KBM-7 (cell line): ENCODE results near the gene MAPK8IP3.
A peak's percentile ranks its signal among the peaks of the same experiment; 100 is the strongest.

ENCODE experiments used
- DNase-seq: peaks from one replicate; pipeline ENCODE4 v3.0.0-alpha.2; 2015
- in situ Hi-C: fragments of 300-500 bp; cut with MboI; formaldehyde crosslinking; loops from 2 replicates; pipeline ENCODE4 v1.14.3; 2020; ENCODE audit warnings: low sequenced_read_pairs, low pct_unique_long_range_greater_than_20kb, mixed read lengths

Gene MAPK8IP3

GRCh38 chr16:1769402-1770300 lies 63.7 kb downstream of the MAPK8IP3 start:
- in situ Hi-C loops, result no loop called here
- DNase-seq, result no peak

DNA sequence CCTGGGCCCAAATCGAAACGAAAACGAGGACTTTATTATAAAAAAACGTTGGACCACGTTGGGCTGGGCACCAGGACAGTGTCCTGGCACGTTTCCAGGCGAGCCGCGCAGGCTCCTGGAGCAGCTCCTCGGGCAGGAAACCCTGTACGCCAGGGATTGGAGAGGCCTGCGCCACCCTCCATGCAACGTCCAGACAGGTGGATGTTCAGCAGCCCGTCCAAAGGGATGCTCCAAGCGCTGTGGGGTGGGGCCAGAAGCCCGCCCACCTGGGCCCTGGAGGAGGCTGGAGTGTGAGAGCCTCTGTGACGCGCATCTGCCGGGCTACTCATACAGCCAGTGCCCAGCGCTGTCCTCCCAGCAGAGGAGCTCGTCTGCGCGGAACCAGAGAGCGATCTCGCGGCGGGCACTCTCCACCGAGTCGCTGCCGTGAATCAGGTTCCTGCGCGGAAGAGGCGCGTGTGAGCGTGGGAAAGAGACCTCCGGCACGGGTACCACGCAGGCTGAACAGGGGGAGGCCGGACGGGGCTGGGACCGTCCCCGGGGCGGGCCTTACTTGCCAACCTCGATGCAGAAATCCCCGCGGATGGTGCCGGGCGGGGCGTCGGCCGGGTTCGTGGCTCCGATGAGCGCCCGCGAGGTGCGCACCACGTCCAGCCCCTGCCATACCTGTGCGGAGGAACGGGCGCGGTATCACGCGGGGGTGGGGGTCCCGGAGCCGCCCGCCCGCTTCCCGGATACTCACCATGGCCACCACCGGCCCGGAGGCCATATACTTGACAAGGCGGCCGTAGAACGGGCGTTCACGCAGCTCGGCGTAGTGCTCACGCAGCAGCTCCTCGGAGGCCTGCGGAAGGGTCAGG lies 64.6 kb downstream of the MAPK8IP3 start:
- no peak for DNase-seq
- in situ Hi-C loops, result no loop called here

DNA sequence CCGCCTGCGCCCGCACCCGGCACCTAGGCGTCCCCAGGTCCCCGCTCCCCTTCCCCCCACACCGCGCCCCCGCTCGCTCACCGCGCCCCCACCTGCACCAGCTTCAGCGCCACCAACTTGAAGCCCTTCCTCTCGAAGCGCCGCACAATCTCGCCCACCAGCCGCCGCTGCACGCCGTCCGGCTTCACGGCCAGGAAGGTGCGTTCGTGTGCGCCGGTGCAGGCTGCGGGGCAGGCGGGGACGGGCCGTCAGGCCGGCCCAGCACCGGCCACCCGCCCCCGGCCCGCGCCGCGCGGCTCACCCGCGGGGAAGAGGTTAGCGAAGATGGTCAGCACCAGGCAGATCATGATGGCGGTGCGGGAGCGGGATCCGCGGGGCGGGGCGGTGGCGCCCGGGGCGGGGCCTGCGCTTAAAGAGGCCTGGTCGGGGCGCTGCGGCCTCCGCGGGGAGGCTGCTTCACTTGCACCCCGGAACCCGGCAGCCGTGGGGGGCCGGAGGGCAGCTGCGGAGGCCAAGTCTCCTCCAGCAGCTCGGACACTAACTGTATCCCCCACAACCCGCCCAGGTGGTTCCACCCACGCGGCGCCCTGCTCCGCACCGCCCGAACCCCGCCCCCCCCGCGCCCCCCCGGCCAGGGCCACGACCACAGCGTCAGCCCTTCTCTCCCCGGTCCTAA lies 65.3 kb downstream of the MAPK8IP3 start, which contains the start of gene NME3:
TSS of gene NME3 (minus strand) at position 356 of the 676 bp plus-strand sequence. CDS start at position 347, 9 bp downstream.
- DNase-seq, result peak; percentile 19

DNA sequence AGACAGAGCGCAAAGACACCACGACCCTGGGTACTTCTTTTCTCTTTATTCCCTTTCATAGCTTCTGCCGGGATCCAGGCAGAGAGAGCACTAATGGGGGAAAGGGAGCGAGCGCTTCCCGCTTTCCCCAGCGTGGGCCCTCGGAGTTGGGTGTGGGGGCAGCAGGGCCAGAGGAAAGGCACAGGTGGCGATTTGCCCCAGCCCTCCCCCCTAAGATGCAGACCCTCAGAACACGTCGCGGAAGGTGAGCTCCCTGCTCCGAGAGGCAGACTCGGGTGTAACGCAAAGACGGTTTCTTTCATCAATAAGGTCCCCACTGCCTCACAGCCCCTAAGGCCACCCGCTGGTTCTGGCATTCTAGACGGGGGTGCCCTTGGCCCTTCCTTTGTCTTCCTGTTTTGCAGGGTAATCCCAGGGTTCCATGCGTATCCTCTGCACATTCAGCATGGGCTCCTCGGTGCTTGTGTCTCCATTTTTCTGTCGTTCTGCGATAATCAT lies 65.9 kb downstream of the MAPK8IP3 start:
- DNase-seq, result peak; percentile 41
- in situ Hi-C loops, result no loop called here

More for the DNA sequence above, 65.3 kb downstream of the MAPK8IP3 start, which contains the start of gene NME3:
- in situ Hi-C loops, result no loop called here

GRCh38 chr16:1772362-1772907 lies 66.4 kb downstream of the MAPK8IP3 start, which contains the start of gene EME2:
EME2 (plus strand) TSS chr16:1772810; CDS start chr16:1773228, 418 bp downstream.
- in situ Hi-C loops, result no loop called here
- no peak for DNase-seq

DNA sequence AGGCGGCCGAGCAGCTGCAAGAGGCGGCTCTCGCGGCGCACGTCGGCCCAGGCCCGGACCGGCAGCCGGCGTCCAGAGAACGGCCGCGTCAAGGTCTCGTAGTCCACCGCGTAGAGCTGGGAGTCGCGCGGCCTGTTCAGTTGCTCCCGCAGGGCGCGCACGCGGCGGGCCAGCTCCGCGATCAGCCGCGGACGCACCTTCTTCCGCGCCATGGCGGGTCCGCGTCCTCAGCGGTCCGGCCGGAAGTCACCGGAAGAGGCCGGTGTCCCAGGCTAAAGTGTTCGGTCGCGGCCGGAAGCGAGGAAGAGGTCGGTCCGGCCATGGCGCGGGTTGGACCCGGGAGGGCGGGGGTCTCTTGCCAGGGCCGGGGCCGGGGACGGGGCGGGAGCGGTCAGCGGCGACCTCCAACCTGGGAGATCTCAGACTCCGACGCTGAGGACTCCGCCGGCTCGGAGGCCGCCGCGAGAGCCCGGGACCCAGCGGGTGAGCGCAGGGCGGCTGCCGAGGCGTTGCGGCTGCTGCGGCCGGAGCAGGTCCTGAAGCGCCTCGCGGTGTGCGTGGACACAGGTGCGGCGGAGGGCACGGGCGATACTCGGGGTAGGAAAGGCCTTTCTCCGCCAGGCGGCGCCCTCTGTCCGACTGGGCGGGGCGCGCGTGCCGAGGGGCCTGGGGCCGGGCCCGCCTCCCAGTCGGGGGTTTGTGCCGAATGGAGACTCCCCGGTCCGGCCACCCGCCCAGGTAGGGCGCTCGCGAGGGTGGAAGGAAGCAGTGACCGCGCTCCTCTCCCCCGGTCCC lies 67.1 kb downstream of the MAPK8IP3 start, which contains the start of gene MRPS34:
TSS of gene MRPS34 (minus strand) at position 227 of the 795 bp plus-strand sequence. CDS start at position 212, 15 bp downstream.
- peak; percentile 78 for DNase-seq
- in situ Hi-C loops, result no loop called here

GRCh38 chr16:1773703-1774447 lies 67.9 kb downstream of the MAPK8IP3 start:
- in situ Hi-C loops, result no loop called here
- peak; percentile 48 for DNase-seq

DNA sequence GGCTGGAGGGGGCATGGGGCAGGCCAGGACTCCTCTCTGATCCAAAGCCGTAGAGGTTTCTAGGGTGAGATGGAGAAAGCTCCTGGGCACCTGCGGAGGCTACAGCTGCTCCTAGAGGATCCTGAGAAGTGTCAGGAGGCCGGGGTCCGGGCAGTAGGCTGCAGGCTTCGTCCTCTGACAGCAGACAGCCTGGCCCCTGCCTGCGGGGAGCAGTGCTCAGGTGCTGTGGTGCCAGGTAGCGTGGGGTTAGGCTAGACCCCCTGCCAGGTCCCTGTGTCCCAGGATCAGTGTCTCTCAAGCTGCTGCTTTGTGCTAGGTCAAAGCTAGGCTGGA lies 68.4 kb downstream of the MAPK8IP3 start:
- in situ Hi-C loops, result no loop called here

GRCh38 chr16:1775006-1775845 lies 69.2 kb downstream of the MAPK8IP3 start:
- in situ Hi-C loops, result no loop called here
- DNase-seq, result no peak

More for the DNA sequence above, 68.4 kb downstream of the MAPK8IP3 start:
- DNase-seq, result no peak

DNA sequence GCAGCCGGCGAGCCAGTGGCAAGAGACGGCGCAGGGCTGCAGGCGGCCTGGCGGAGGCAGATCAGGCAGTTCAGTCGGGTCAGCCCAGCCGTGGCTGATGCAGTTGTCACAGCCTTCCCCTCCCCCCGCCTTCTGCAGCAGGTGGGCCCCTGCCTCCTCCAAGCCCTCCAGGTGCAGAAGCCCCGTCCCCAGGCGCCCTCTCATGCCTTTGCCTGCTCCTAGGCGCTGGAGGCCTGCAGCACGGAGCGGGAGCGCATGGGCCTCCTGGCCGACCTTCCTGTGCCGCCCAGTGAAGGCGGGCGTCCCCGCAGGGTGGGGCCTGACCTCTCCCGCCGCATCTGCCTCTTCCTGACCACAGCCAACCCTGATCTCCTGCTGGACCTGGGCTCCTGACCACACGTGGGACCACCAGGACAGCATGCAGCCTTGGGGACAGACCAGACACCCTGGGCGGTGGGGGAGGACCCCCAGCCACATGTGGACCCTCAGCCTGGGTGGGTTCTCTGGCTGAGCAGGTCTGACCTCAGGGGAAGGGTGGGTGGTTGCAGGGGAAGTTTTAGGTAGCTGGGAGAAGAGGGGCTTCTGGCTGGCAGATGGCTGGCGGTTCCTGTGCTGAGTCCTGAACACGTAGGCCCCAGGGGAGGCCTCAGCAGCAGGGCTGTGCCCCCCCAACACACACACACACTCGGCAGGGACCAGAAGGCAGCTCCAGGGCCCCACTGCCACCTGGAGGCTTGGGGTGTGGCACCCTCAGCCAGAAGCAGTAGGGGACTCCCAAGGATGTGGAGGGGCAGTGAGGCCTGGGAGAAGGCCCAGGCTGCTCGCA lies 70.1 kb downstream of the MAPK8IP3 start:
- no peak for DNase-seq
- in situ Hi-C loops, result no loop called here

GRCh38 chr16:1776672-1776955 lies 70.6 kb downstream of the MAPK8IP3 start:
- in situ Hi-C loops, result no loop called here
- DNase-seq, result no peak

DNA sequence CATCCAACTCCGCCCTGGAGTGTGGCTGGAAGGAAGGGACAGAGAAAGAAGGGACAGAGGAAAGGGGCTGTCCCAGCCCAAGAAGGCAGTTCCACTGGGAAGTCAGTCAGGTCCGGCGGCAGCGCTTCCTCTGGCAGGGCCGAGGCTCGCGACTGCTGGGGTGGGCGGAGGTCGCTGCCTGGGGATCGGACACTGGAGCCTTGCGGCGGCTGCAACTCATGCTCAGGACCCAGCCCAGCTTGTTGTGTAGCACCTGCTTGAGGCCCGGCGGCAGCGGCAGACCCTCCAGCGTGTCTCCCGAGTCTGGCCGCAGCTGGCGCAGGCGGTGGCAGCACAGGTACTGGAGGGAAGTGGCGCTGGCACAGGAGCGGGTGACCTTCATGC lies 71.0 kb downstream of the MAPK8IP3 start:
- no peak for DNase-seq
- in situ Hi-C loops, result no loop called here

- no peak for DNase-seq
- in situ Hi-C loops, result no loop called here
These were observed 71.6 kb downstream of the MAPK8IP3 start for GRCh38 chr16:1777375-1778199.

GRCh38 chr16:1778200-1779179 lies 72.5 kb downstream of the MAPK8IP3 start:
- no peak for DNase-seq
- in situ Hi-C loops, result no loop called here
